ENCODE measurements around the gene CCDC50.

Gene CCDC50

GRCh38 chr3:191378142-191378812, 49.1 kb downstream of the CCDC50 start:
- no peak for DNase-seq (ENCODE audit: low read depth in 2 of 2)

- DNase-seq (ENCODE audit: low read depth in 2 of 2) = no peak
Observed at GRCh38 chr3:191379446-191379845, 50.3 kb downstream of the CCDC50 start.

GRCh38 chr3:191380001-191380400, 50.8 kb downstream of the CCDC50 start:
- no peak for DNase-seq (ENCODE audit: low read depth in 2 of 2)

- DNase-seq (ENCODE audit: low read depth in 2 of 2) = no peak
Observed at GRCh38 chr3:191381303-191381702, 52.1 kb downstream of the CCDC50 start.

GRCh38 chr3:191382661-191383060, 53.5 kb downstream of the CCDC50 start:
- DNase-seq (ENCODE audit: low read depth in 2 of 2) = no peak

- no peak for DNase-seq (ENCODE audit: low read depth in 2 of 2)
Observed at GRCh38 chr3:191383124-191383523, 53.9 kb downstream of the CCDC50 start.

GRCh38 chr3:191385101-191385500, 55.9 kb downstream of the CCDC50 start:
- DNase-seq (ENCODE audit: low read depth in 2 of 2) = no peak

- no peak for DNase-seq (ENCODE audit: low read depth in 2 of 2)
Observed at GRCh38 chr3:191387441-191388077, 58.4 kb downstream of the CCDC50 start.

GRCh38 chr3:191388823-191389222, 59.6 kb downstream of the CCDC50 start:
- no peak for DNase-seq (ENCODE audit: low read depth in 2 of 2)

- no peak for DNase-seq (ENCODE audit: low read depth in 2 of 2)
Observed at GRCh38 chr3:191390580-191390979, 61.4 kb downstream of the CCDC50 start.

GRCh38 chr3:191391861-191392808, 62.9 kb downstream of the CCDC50 start:
- DNase-seq (ENCODE audit: low read depth in 2 of 2) = no peak

- no peak for DNase-seq (ENCODE audit: low read depth in 2 of 2)
Observed at GRCh38 chr3:191393146-191393545, 64.0 kb downstream of the CCDC50 start.

- DNase-seq (ENCODE audit: low read depth in 2 of 2) = no peak
Observed at GRCh38 chr3:191397771-191398170, 68.6 kb downstream of the CCDC50 start.

GRCh38 chr3:191398607-191399006, 69.4 kb downstream of the CCDC50 start:
- DNase-seq (ENCODE audit: low read depth in 2 of 2) = no peak

- no peak for DNase-seq (ENCODE audit: low read depth in 2 of 2)
Observed at GRCh38 chr3:191399918-191400317, 70.7 kb downstream of the CCDC50 start.

- DNase-seq (ENCODE audit: low read depth in 2 of 2) = no peak
Observed at GRCh38 chr3:191401775-191402357, 72.7 kb downstream of the CCDC50 start.

- DNase-seq (ENCODE audit: low read depth in 2 of 2) = no peak
Observed at GRCh38 chr3:191409791-191410359, 80.7 kb downstream of the CCDC50 start.

GRCh38 chr3:191412759-191413158, 83.6 kb downstream of the CCDC50 start:
- DNase-seq (ENCODE audit: low read depth in 2 of 2) = no peak

GRCh38 chr3:191414286-191414685, 85.1 kb downstream of the CCDC50 start:
- no peak for DNase-seq (ENCODE audit: low read depth in 2 of 2)

- no peak for DNase-seq (ENCODE audit: low read depth in 2 of 2)
Observed at GRCh38 chr3:191414732-191415131, 85.5 kb downstream of the CCDC50 start.

GRCh38 chr3:191415566-191415965, 86.4 kb downstream of the CCDC50 start:
- no peak for DNase-seq (ENCODE audit: low read depth in 2 of 2)

- DNase-seq (ENCODE audit: low read depth in 2 of 2) = no peak
Observed at GRCh38 chr3:191417457-191417729, 88.2 kb downstream of the CCDC50 start.

Measured in stimulated activated CD4-positive, alpha-beta T cell treated with anti-CD3 and anti-CD28 coated beads, Interleukin-1b, Interleukin-23, amount 100 ng/mL, for 4 hours (primary cell).